Measurements from ENCODE around the gene TNNC2. TPM values are rescaled to one million over a fixed set of nuclear protein-coding genes. Genes with fewer than 3 reads are reported as not detected.

The TNNC2 gene
- total and polyA plus RNA-seq, 2 donors (not counting 3 experiments of a cell fraction or from before 2014, with no cell fraction given) = 0.26 TPM; not detected in 1

GRCh38 chr20:45841407-45842129 lies 14.5 kb upstream of the TNNC2 start:
- no peak overlapping the region for H3K4me3 ChIP-seq (replicated peaks in 1 of 3; ENCODE audit: insufficient read depth in 1 of 3, low read depth in 1 of 3, low read length in 3 of 3)
- no peak for TF ChIP-seq MYC (IDR thresholded peaks at IDR 0.05; ENCODE audit: low read depth, low read length)
- H3K36me3 ChIP-seq (ENCODE audit: control insufficient read depth in 2 of 2, extremely low read depth in 1 of 2, insufficient read depth in 2 of 2, low read length in 2 of 2) = peaks cover 0 to 34% of the 10 kb centered on the region in 2 experiments
- CTCF ChIA-PET = interaction anchor here (1.0 to 1.1 kb wide), 4 partner anchors 8 to 128 kb away, joined by 3 to 4 read pairs (median 3); no protein-coding TSS in a partner anchor
- H3K4me1 ChIP-seq (ENCODE audit: control insufficient read depth, extremely low read depth, insufficient read depth, low read length) = peaks cover 6% of the 10 kb centered on the region
- no peak overlapping the region for H3K9ac ChIP-seq (replicated peaks; ENCODE audit: extremely low read depth, insufficient read depth, low read length)
- dilution Hi-C loops (cut with MboI; ENCODE audit: extremely low pct_ligation_motif_present, low sequenced_read_pairs) (no loop called here), intact Hi-C loops (cut with micrococcal nuclease) (no loop called here)
- BruUV-seq (replicated peaks) = no TSS peak
- POLR2A ChIA-PET = no interaction called here
- H3K9me1 ChIP-seq (replicated peaks; ENCODE audit: control insufficient read depth, extremely low read depth, insufficient read depth, low read length) = no peaks in the 10 kb centered on the region
- no peak for FAIRE-seq
- no peaks in the 10 kb centered on the region for H3K79me2 ChIP-seq (ENCODE audit: control insufficient read depth, insufficient read depth, low read length)
- H3K9me3 ChIP-seq (replicated peaks; ENCODE audit: control insufficient read depth, insufficient read depth, low read length) = no peaks in the 10 kb centered on the region
- DNase-seq (ENCODE audit: low read depth, low spot score) = no peak
- H3K27me3 ChIP-seq (ENCODE audit: control insufficient read depth in 2 of 2, insufficient read depth in 2 of 2, low read length in 2 of 2) = no peaks in the 10 kb centered on the region
- H2AFZ ChIP-seq (ENCODE audit: low read depth, low read length) = no peak overlapping the region
- H3K27ac ChIP-seq (ENCODE audit: insufficient read depth, low read depth, low read length) = no peak overlapping the region
- no peaks in the 10 kb centered on the region for H4K20me1 ChIP-seq (replicated peaks; ENCODE audit: control insufficient read depth, extremely low read depth, insufficient read depth, low read length)
- no peak overlapping the region for H3K4me2 ChIP-seq (ENCODE audit: insufficient read depth, low read length)

- H4K20me1 ChIP-seq (replicated peaks; ENCODE audit: control insufficient read depth, extremely low read depth, insufficient read depth, low read length) = no peaks in the 10 kb centered on the region
- H3K27me3 ChIP-seq (ENCODE audit: control insufficient read depth in 2 of 2, insufficient read depth in 2 of 2, low read length in 2 of 2) = no peaks in the 10 kb centered on the region
- dilution Hi-C loops (cut with MboI; ENCODE audit: extremely low pct_ligation_motif_present, low sequenced_read_pairs) = no loop called here
- no peak for FAIRE-seq
- no peak overlapping the region for H3K4me3 ChIP-seq (replicated peaks in 1 of 3; ENCODE audit: insufficient read depth in 1 of 3, low read depth in 1 of 3, low read length in 3 of 3)
- no peaks in the 10 kb centered on the region for H3K9me3 ChIP-seq (replicated peaks; ENCODE audit: control insufficient read depth, insufficient read depth, low read length)
- H3K79me2 ChIP-seq (ENCODE audit: control insufficient read depth, insufficient read depth, low read length) = no peaks in the 10 kb centered on the region
- no peak overlapping the region for H3K27ac ChIP-seq (ENCODE audit: insufficient read depth, low read depth, low read length)
- DNase-seq (ENCODE audit: low read depth, low spot score) = no peak
- peaks cover 6% of the 10 kb centered on the region for H3K4me1 ChIP-seq (ENCODE audit: control insufficient read depth, extremely low read depth, insufficient read depth, low read length)
- H2AFZ ChIP-seq (ENCODE audit: low read depth, low read length) = no peak overlapping the region
- peaks cover 0 to 30% of the 10 kb centered on the region in 2 experiments for H3K36me3 ChIP-seq (ENCODE audit: control insufficient read depth in 2 of 2, extremely low read depth in 1 of 2, insufficient read depth in 2 of 2, low read length in 2 of 2)
- H3K9me1 ChIP-seq (replicated peaks; ENCODE audit: control insufficient read depth, extremely low read depth, insufficient read depth, low read length) = no peaks in the 10 kb centered on the region
- BruUV-seq (replicated peaks) = no TSS peak
- no peak overlapping the region for H3K4me2 ChIP-seq (ENCODE audit: insufficient read depth, low read length)
- POLR2A ChIA-PET = no interaction called here
- intact Hi-C loops (cut with micrococcal nuclease) = no loop called here
- TF ChIP-seq POLR2AphosphoS5 (IDR thresholded peaks at IDR 0.05; ENCODE audit: insufficient read depth, low read depth, low read length) = no peak
- TF ChIP-seq POLR2A (IDR thresholded peaks at IDR 0.05; ENCODE audit: low read depth, low read length) = no peak
- TF ChIP-seq GATA2 (IDR thresholded peaks at IDR 0.05; ENCODE audit: insufficient read depth, insufficient read length, low read depth, low read length) = no peak
- no peak for TF ChIP-seq CTCF (IDR thresholded peaks at IDR 0.05; ENCODE audit: extremely low read depth in 1 of 2, insufficient read depth in 1 of 2, low read depth in 1 of 2, low read length in 2 of 2)
- TF ChIP-seq MAX (IDR thresholded peaks at IDR 0.05; ENCODE audit: insufficient read depth, insufficient read length) = no peak
- TF ChIP-seq MYC (IDR thresholded peaks at IDR 0.05; ENCODE audit: low read depth, low read length) = no peak
- no peak for TF ChIP-seq FOS (IDR thresholded peaks at IDR 0.05; ENCODE audit: borderline replicate concordance, insufficient read depth, low read length)
- no peak for TF ChIP-seq JUN (IDR thresholded peaks at IDR 0.05; ENCODE audit: borderline replicate concordance, insufficient read depth, insufficient read length, low read depth)
- TF ChIP-seq EZH2 (IDR thresholded peaks at IDR 0.05; ENCODE audit: borderline replicate concordance, low read depth, low read length, severe bottlenecking) = no peak
- CTCF ChIA-PET = interaction anchor here (0.7 to 1.9 kb wide), 4 partner anchors 9 to 42 kb away, joined by 3 to 6 read pairs (median 4); no protein-coding TSS in a partner anchor
- H3K9ac ChIP-seq (replicated peaks; ENCODE audit: extremely low read depth, insufficient read depth, low read length) = no peak overlapping the region
Measured at GRCh38 chr20:45840700-45841198, 13.6 kb upstream of the TNNC2 start.

All from endothelial cell of umbilical vein (primary cell).